SU-DHL-6 (cell line): ENCODE results near the gene TMEM151A.
A peak's percentile ranks its signal among the peaks of the same experiment; 100 is the strongest.

ENCODE experiments used
- H2AFZ ChIP-seq: fragments of 200-600 bp; sonication (generic); 2 replicates; pipeline ENCODE4 v1.6.1; 2014; ENCODE audit warnings: low read depth, mild to moderate bottlenecking, moderate library complexity, mixed read lengths, antibody characterized with exemption, low read length; ENCODE audit not compliant: severe bottlenecking
- H3F3A ChIP-seq: fragments of 200-600 bp; shearing (Covaris generic); 2 replicates; pipeline ENCODE4 v1.6.0; 2016; ENCODE audit warnings: antibody characterized with exemption, mild to moderate bottlenecking; ENCODE audit not compliant: insufficient read depth
- H3K27ac ChIP-seq: fragments of 200-600 bp; sonication (generic); 2 replicates; pipeline ENCODE4 v1.5.1; 2016; ENCODE audit warnings: low read depth, mild to moderate bottlenecking, low read length, moderate library complexity, mixed read lengths
- H3K27me3 ChIP-seq: fragments of 200-600 bp; sonication (generic), shearing (Covaris generic); 2 replicates; pipeline ENCODE4 v1.6.0; 2014; ENCODE audit warnings: mild to moderate bottlenecking, low read length
- H3K36me3 ChIP-seq: fragments of 200-600 bp; sonication (generic); 2 replicates; pipeline ENCODE4 v1.6.1; 2014; ENCODE audit warnings: mild to moderate bottlenecking, low read length, mixed read lengths
- H3K4me2 ChIP-seq: fragments of 300-600, 200-600 bp; shearing (Covaris generic), sonication (generic); 2 replicates; pipeline ENCODE4 v1.6.0; 2014; ENCODE audit warnings: low read length, low read depth, mild to moderate bottlenecking; ENCODE audit not compliant: poor library complexity, severe bottlenecking
- H3K4me3 ChIP-seq: fragments of 200-600 bp; sonication (generic); 2 replicates; pipeline ENCODE4 v1.5.1; 2014; ENCODE audit warnings: antibody characterized with exemption, low read length, mild to moderate bottlenecking, mixed read lengths; ENCODE audit not compliant: insufficient read depth, poor library complexity, severe bottlenecking
- H3K79me2 ChIP-seq: fragments of 200-600 bp; sonication (generic); 2 replicates; pipeline ENCODE4 v1.6.1; 2014; ENCODE audit warnings: mild to moderate bottlenecking, low read length, moderate library complexity; ENCODE audit not compliant: insufficient read depth
- H3K9ac ChIP-seq: fragments of 200-600 bp; sonication (generic); 2 replicates; pipeline ENCODE4 v1.7.0; 2014; ENCODE audit warnings: mild to moderate bottlenecking, low read length
- H3K9me2 ChIP-seq: fragments of 200-600 bp; sonication (generic); replicated peaks from 2 replicates; pipeline ENCODE4 v1.6.1; 2014; ENCODE audit warnings: low read length; ENCODE audit not compliant: insufficient read depth
- H3K9me3 ChIP-seq: fragments of 200-600 bp; sonication (generic); 2 replicates; pipeline ENCODE4 v1.6.1; 2014; ENCODE audit warnings: low read length, mixed read lengths; ENCODE audit not compliant: insufficient read depth
- H4K20me1 ChIP-seq: fragments of 200-600 bp; sonication (generic); 2 replicates; pipeline ENCODE4 v1.6.1; 2014; ENCODE audit warnings: low read depth, mild to moderate bottlenecking, antibody characterized with exemption, low read length, moderate library complexity, mixed read lengths
- EZH2phosphoT487 ChIP-seq: fragments of 200-600 bp; sonication (generic), shearing (Covaris generic); conservative IDR thresholded peaks from 2 replicates; pipeline ENCODE4 v1.6.1; 2018; ENCODE audit warnings: mild to moderate bottlenecking, antibody characterized with exemption, low read length, moderate library complexity, mixed read lengths
- TF ChIP-seq, protein P1 (sequence below): fragments of 200-600 bp; sonication (generic); IDR thresholded peaks from one replicate; pipeline ENCODE4 v1.5.1; 2017; ENCODE audit warnings: antibody characterized with exemption, mild to moderate bottlenecking, low read length, moderate library complexity; ENCODE audit not compliant: insufficient read depth, poor library complexity, severe bottlenecking

The TMEM151A gene

DNA sequence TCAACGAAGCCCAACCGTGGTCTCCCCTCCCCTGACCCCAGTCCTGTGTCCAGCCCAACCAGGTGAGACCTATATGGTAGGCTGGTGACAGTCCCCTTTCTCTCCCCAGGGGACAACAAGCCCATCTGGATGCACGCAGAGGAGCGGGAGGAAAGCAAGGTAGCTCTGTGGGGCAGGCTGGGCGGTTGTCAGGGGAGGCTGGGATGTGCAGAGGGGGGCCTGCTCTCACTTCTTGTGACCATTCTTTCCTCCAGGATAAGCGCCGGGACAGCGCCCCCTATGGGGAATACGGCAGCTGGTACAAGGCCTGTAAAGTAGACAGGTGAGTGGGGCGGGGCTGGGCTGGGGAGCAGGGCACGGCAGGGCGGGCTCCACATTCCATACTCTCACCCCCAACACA, 26.8 kb upstream of the TMEM151A start:
- no peak overlapping the region for H3K4me3 ChIP-seq
- H3K27me3 ChIP-seq: no peaks in the 10 kb centered on the region
- peaks cover 6% of the 10 kb centered on the region for H3F3A ChIP-seq
- H2AFZ ChIP-seq: no peak overlapping the region
- H3K9ac ChIP-seq: no peak overlapping the region
- H3K27ac ChIP-seq: no peak overlapping the region
- TF ChIP-seq EZH2phosphoT487: no peak
- TF ChIP-seq, protein P1, sequence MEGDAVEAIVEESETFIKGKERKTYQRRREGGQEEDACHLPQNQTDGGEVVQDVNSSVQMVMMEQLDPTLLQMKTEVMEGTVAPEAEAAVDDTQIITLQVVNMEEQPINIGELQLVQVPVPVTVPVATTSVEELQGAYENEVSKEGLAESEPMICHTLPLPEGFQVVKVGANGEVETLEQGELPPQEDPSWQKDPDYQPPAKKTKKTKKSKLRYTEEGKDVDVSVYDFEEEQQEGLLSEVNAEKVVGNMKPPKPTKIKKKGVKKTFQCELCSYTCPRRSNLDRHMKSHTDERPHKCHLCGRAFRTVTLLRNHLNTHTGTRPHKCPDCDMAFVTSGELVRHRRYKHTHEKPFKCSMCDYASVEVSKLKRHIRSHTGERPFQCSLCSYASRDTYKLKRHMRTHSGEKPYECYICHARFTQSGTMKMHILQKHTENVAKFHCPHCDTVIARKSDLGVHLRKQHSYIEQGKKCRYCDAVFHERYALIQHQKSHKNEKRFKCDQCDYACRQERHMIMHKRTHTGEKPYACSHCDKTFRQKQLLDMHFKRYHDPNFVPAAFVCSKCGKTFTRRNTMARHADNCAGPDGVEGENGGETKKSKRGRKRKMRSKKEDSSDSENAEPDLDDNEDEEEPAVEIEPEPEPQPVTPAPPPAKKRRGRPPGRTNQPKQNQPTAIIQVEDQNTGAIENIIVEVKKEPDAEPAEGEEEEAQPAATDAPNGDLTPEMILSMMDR: peak; percentile 68
- H3K4me2 ChIP-seq: no peak overlapping the region
- H3K9me2 ChIP-seq: no peaks in the 10 kb centered on the region
- no peaks in the 10 kb centered on the region for H4K20me1 ChIP-seq
- H3K36me3 ChIP-seq: no peaks in the 10 kb centered on the region
- peaks cover 13% of the 10 kb centered on the region for H3K79me2 ChIP-seq
- H3K9me3 ChIP-seq: no peaks in the 10 kb centered on the region

DNA sequence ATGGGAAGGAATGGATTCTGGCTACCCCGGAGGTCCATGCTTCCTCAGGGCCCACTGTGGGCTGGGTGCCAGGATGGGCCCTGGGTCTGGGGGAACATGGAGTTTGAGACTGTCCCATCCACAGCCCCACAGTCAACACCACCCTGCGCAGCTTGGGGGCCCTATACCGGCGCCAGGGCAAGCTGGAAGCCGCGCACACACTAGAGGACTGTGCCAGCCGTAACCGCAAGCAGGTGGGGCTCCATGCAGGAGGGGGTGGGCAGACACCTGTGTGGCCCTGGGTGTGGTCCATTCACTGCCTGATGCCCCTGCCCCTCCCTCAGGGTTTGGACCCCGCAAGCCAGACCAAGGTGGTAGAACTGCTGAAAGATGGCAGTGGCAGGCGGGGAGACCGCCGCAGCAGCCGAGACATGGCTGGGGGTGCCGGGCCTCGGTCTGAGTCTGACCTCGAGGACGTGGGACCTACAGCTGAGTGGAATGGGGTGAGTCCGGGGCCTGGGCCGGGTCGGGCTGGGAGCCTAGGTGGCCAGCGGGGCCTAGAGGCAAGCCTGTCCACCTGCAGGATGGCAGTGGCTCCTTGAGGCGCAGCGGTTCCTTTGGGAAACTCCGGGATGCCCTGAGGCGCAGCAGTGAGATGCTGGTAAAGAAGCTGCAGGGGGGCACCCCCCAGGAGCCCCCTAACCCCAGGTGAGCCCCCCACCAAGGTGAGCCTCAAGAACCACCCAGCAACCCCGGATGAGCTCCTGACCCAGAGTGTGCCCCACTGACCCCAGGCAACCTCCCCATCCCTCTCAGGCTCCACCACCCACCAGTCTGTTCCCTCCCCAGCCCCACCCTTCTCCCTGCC, 25.9 kb upstream of the TMEM151A start:
- Histone ChIP-seq H3K9ac (no peak overlapping the region), H3K79me2 (peaks cover 22% of the 10 kb centered on the region), H4K20me1 (no peaks in the 10 kb centered on the region)

DNA sequence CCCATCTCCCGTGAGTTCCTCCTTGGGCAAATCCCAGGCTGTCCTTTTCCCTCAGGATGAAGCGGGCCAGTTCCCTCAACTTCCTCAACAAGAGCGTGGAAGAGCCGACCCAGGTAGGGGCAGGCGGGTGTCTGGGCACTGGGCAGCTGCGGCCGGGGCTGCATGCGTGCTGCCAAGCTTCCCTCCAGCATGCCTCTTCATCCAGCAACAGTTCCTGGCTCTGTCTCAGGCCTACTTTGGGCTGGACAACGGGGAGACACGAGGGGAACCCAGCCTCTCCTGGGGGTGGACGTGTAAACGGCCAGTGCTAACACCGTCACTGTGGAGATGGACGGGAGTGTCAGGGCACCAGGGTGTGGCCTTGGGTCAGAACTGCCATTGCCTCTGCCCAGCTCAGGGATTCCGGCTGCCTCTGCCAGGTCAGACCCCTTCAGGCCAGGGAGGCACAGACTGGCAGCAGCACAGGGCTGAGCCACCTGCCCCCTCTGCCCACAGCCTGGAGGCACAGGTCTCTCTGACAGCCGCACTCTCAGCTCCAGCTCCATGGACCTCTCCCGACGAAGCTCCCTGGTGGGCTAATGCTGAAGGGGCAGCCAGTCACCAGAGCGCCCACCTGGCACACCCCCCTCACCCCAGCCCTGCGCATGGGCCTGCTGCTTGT, 25.2 kb upstream of the TMEM151A start:
- H3F3A ChIP-seq: peaks cover 6% of the 10 kb centered on the region
- H3K9me2 ChIP-seq: no peaks in the 10 kb centered on the region
- H3K4me3 ChIP-seq: no peak overlapping the region
- H4K20me1 ChIP-seq: no peaks in the 10 kb centered on the region
- no peaks in the 10 kb centered on the region for H3K27me3 ChIP-seq
- no peak overlapping the region for H3K27ac ChIP-seq
- H3K9ac ChIP-seq: peak overlapping the region; percentile 92; the same call in 1 of the 2 replicates
- no peak for TF ChIP-seq EZH2phosphoT487
- TF ChIP-seq, protein P1: no peak
- peaks cover 24% of the 10 kb centered on the region for H3K79me2 ChIP-seq
- H3K36me3 ChIP-seq: no peaks in the 10 kb centered on the region
- H3K9me3 ChIP-seq: no peaks in the 10 kb centered on the region
- no peak overlapping the region for H2AFZ ChIP-seq
- H3K4me2 ChIP-seq: no peak overlapping the region

More for the DNA sequence above, 25.9 kb upstream of the TMEM151A start:
- peaks cover 6% of the 10 kb centered on the region for H3F3A ChIP-seq
- no peaks in the 10 kb centered on the region for H3K9me3 ChIP-seq
- H3K4me3 ChIP-seq: no peak overlapping the region
- H3K27ac ChIP-seq: no peak overlapping the region
- no peak overlapping the region for H2AFZ ChIP-seq
- H3K27me3 ChIP-seq: no peaks in the 10 kb centered on the region
- H3K36me3 ChIP-seq: no peaks in the 10 kb centered on the region
- TF ChIP-seq, protein P1: no peak
- no peak for TF ChIP-seq EZH2phosphoT487
- no peak overlapping the region for H3K4me2 ChIP-seq
- no peaks in the 10 kb centered on the region for H3K9me2 ChIP-seq
